Measurements from ENCODE around the gene ZBTB16. TPM values are rescaled to one million over a fixed set of nuclear protein-coding genes. Genes with fewer than 3 reads are reported as not detected.
A peak's percentile ranks its signal among the peaks of the same experiment; 100 is the strongest.

ZBTB16 gene
- total and polyA plus RNA-seq, 2 experiments from 2014 or later, result 8.7 to 10.5 TPM

DNA sequence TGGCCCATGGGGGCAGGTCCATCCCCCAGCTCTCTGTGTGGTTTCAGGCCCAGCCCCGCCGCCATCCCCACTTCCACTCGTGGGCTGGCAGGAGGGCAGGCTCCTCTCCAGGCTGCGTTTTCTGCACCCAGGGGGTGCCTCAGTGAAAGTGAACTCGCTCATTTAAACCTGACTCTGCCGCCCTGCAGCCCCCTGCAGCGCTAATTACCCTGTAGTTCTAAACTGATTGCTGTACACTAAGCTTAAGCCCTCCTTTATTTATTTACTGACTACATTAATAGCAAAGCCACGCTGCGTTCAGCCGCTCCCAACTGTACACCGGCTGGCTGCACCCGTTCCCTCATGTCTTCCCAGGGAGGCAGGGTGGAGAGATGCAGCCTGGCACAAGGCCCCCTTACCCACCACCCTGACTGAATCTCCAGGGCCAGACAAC is 200.1 kb downstream of the ZBTB16 start:
- Histone ChIP-seq H3K9me3 (ENCODE audit: low read depth) (no peaks in the 10 kb centered on the region), H3K27ac (no peak overlapping the region), H3K4me3 (no peak overlapping the region), H3K36me3 (no peaks in the 10 kb centered on the region), H3K4me1 (ENCODE audit: low read depth) (peaks cover 45% of the 10 kb centered on the region), H3K27me3 (no peaks in the 10 kb centered on the region)
- TF ChIP-seq, protein P1, sequence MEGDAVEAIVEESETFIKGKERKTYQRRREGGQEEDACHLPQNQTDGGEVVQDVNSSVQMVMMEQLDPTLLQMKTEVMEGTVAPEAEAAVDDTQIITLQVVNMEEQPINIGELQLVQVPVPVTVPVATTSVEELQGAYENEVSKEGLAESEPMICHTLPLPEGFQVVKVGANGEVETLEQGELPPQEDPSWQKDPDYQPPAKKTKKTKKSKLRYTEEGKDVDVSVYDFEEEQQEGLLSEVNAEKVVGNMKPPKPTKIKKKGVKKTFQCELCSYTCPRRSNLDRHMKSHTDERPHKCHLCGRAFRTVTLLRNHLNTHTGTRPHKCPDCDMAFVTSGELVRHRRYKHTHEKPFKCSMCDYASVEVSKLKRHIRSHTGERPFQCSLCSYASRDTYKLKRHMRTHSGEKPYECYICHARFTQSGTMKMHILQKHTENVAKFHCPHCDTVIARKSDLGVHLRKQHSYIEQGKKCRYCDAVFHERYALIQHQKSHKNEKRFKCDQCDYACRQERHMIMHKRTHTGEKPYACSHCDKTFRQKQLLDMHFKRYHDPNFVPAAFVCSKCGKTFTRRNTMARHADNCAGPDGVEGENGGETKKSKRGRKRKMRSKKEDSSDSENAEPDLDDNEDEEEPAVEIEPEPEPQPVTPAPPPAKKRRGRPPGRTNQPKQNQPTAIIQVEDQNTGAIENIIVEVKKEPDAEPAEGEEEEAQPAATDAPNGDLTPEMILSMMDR (IDR thresholded peaks at IDR 0.05; ENCODE audit: low read depth, low read length), result no peak
- no peak for DNase-seq (ENCODE audit: low read depth in 1 of 2, low spot score in 1 of 2)

DNA sequence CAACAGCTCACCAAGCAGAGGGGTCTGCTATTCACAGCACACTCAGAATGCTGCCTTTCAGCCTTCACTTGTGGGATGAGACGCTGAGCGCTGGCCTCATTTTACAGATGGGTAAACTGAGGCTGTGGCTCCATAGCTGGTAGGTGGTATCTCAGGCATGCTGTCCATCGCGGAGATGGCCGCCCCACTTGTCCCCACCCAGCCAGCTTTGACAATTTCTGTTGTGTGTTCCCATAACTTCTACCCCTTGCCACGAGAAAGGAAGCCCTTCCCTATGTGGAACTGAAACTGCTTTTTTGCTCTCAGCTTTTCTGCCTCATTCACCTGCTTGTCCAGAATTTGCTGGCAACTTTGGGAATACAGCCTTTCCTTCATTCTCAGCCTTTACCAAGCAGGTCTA is 200.6 kb downstream of the ZBTB16 start:
- peaks cover 45% of the 10 kb centered on the region for H3K4me1 ChIP-seq (ENCODE audit: low read depth)
- H3K4me3 ChIP-seq, result no peak overlapping the region
- TF ChIP-seq, protein P1 (IDR thresholded peaks at IDR 0.05; ENCODE audit: low read depth, low read length), result no peak
- DNase-seq (ENCODE audit: low read depth in 1 of 2, low spot score in 1 of 2), result no peak
- H3K27me3 ChIP-seq, result no peaks in the 10 kb centered on the region
- no peaks in the 10 kb centered on the region for H3K36me3 ChIP-seq
- H3K9me3 ChIP-seq (ENCODE audit: low read depth), result no peaks in the 10 kb centered on the region
- H3K27ac ChIP-seq, result no peak overlapping the region

- TF ChIP-seq, protein P1 (IDR thresholded peaks at IDR 0.05; ENCODE audit: low read depth, low read length), result no peak
These were observed 201.0 kb downstream of the ZBTB16 start for GRCh38 chr11:114260483-114260882.

DNA sequence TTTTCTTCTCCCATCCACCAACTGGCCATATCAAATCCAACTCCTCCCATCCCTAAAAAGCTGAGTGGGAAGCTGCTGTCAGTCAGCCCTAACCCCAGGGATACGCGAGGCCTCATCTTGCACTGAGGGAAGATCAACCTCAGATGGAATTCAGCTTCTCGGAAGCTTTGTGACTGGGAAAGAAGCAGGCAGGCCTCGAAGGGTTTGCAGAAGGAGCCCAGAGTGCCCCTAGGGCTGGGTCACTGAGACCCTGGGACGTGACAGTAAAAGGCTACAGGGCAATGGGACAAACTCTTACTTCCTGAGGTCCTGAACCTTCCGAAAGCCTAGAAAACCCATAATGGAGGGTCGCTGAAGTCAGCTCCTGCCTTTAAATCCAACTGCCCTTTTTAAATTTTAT is 202.3 kb downstream of the ZBTB16 start:
- H3K27ac ChIP-seq, result no peak overlapping the region
- peaks cover 29% of the 10 kb centered on the region for H3K4me1 ChIP-seq (ENCODE audit: low read depth)

More at GRCh38 chr11:114260483-114260882, 201.0 kb downstream of the ZBTB16 start:
- H3K36me3 ChIP-seq, result no peaks in the 10 kb centered on the region
- no peak for DNase-seq (ENCODE audit: low read depth in 1 of 2, low spot score in 1 of 2)
- H3K27me3 ChIP-seq, result no peaks in the 10 kb centered on the region
- no peak overlapping the region for H3K27ac ChIP-seq
- peaks cover 42% of the 10 kb centered on the region for H3K4me1 ChIP-seq (ENCODE audit: low read depth)
- no peaks in the 10 kb centered on the region for H3K9me3 ChIP-seq (ENCODE audit: low read depth)
- H3K4me3 ChIP-seq, result no peak overlapping the region

DNA sequence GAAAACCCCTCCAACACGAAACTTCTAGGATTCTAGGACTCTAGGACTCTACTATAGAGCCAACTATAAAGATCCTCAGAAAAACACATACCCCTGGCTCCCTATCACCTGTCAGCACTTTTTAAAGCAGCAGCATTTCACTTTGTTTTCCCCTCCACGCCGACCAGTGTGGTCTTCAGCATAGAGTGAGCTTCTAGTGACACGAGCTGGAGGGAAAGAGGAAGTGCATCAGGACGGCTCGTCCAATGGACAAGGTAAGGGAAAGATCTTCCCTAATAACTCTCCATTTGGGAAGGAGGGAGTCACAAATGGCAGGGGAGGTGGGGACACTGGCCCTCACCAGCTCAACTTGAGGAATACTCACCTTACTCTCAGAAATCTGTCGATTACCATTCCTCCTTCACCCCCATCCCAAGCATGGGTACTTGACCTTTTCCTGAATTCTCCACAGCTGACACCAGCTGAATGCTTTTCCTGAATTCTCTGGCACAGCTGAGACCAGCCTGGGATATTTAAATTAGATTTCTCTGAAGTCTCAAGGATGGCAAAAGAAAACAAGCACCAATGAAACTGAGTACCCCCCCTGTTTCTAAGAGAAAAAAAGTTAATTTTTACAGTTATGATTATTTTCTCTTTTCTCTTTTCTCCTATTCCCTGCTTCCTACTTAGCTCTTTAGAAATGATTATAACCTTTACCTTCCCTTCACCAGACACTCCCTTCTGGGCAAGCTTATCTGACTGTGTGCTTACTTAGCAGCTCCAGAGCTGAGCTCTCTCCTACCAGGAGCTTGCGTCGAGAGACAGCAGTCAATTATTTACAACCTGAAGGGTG is 203.4 kb downstream of the ZBTB16 start:
- DNase-seq (ENCODE audit: low read depth in 1 of 2, low spot score in 1 of 2), result peak; percentile 77 to 82
- H3K27ac ChIP-seq, result no peak overlapping the region
- H3K9me3 ChIP-seq (ENCODE audit: low read depth), result no peaks in the 10 kb centered on the region
- H3K4me1 ChIP-seq (ENCODE audit: low read depth), result peaks cover 18% of the 10 kb centered on the region
- H3K4me3 ChIP-seq, result no peak overlapping the region
- H3K27me3 ChIP-seq, result no peaks in the 10 kb centered on the region
- TF ChIP-seq, protein P1 (IDR thresholded peaks at IDR 0.05; ENCODE audit: low read depth, low read length), result peak; percentile 82
- H3K36me3 ChIP-seq, result no peaks in the 10 kb centered on the region

More for the DNA sequence above, 202.3 kb downstream of the ZBTB16 start:
- Histone ChIP-seq H3K27me3 (no peaks in the 10 kb centered on the region), H3K36me3 (no peaks in the 10 kb centered on the region), H3K4me3 (no peak overlapping the region), H3K9me3 (ENCODE audit: low read depth) (no peaks in the 10 kb centered on the region)
- no peak for DNase-seq (ENCODE audit: low read depth in 1 of 2, low spot score in 1 of 2)
- TF ChIP-seq, protein P1 (IDR thresholded peaks at IDR 0.05; ENCODE audit: low read depth, low read length), result no peak

All from cardiac muscle cell (in vitro differentiated cells and primary cell).